ENCODE measurements around the gene DNAL4. TPM values are rescaled to one million over a fixed set of nuclear protein-coding genes. Genes with fewer than 3 reads are reported as not detected.

DNAL4 gene
- total RNA-seq, 1 donor: 17.0 TPM

GRCh38 chr22:38731703-38732161 is 62.2 kb downstream of the DNAL4 start:
- TF ChIP-seq, protein P1, sequence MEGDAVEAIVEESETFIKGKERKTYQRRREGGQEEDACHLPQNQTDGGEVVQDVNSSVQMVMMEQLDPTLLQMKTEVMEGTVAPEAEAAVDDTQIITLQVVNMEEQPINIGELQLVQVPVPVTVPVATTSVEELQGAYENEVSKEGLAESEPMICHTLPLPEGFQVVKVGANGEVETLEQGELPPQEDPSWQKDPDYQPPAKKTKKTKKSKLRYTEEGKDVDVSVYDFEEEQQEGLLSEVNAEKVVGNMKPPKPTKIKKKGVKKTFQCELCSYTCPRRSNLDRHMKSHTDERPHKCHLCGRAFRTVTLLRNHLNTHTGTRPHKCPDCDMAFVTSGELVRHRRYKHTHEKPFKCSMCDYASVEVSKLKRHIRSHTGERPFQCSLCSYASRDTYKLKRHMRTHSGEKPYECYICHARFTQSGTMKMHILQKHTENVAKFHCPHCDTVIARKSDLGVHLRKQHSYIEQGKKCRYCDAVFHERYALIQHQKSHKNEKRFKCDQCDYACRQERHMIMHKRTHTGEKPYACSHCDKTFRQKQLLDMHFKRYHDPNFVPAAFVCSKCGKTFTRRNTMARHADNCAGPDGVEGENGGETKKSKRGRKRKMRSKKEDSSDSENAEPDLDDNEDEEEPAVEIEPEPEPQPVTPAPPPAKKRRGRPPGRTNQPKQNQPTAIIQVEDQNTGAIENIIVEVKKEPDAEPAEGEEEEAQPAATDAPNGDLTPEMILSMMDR (IDR thresholded peaks at IDR 0.05; ENCODE audit: extremely low read depth, low read depth, low read length): no peak
- peaks cover 3% of the 10 kb centered on the region for H4K20me1 ChIP-seq (ENCODE audit: insufficient read depth, low read length)
- H3K4me1 ChIP-seq (ENCODE audit: insufficient read depth, low read length): no peaks in the 10 kb centered on the region
- no peak overlapping the region for H3K4me2 ChIP-seq (ENCODE audit: insufficient read depth, low read length)
- H2AFZ ChIP-seq (ENCODE audit: low read length): no peak overlapping the region
- H3K9me3 ChIP-seq (ENCODE audit: low read depth, low read length): no peaks in the 10 kb centered on the region
- H3K79me2 ChIP-seq (ENCODE audit: insufficient read depth, low read length): no peaks in the 10 kb centered on the region
- no peak for DNase-seq (ENCODE audit: insufficient read length, low spot score, missing footprints)
- no peaks in the 10 kb centered on the region for H3K27me3 ChIP-seq (ENCODE audit: insufficient read depth, low read length)
- no peak overlapping the region for H3K27ac ChIP-seq (ENCODE audit: low read depth, low read length)
- no peak overlapping the region for H3K4me3 ChIP-seq (ENCODE audit: insufficient read depth, low read length)
- H3K36me3 ChIP-seq (ENCODE audit: insufficient read depth, low read length): peaks cover 77% of the 10 kb centered on the region

GRCh38 chr22:38730411-38730871 is 63.5 kb downstream of the DNAL4 start:
- Histone ChIP-seq H3K4me2 (ENCODE audit: insufficient read depth, low read length) (no peak overlapping the region), H3K4me1 (ENCODE audit: insufficient read depth, low read length) (no peaks in the 10 kb centered on the region), H3K9me3 (ENCODE audit: low read depth, low read length) (no peaks in the 10 kb centered on the region), H3K4me3 (ENCODE audit: insufficient read depth, low read length) (no peak overlapping the region), H4K20me1 (ENCODE audit: insufficient read depth, low read length) (peaks cover 4% of the 10 kb centered on the region), H3K27ac (ENCODE audit: low read depth, low read length) (no peak overlapping the region), H3K36me3 (ENCODE audit: insufficient read depth, low read length) (peaks cover 79% of the 10 kb centered on the region), H2AFZ (ENCODE audit: low read length) (no peak overlapping the region), H3K79me2 (ENCODE audit: insufficient read depth, low read length) (no peaks in the 10 kb centered on the region), H3K27me3 (ENCODE audit: insufficient read depth, low read length) (no peaks in the 10 kb centered on the region)
- DNase-seq (ENCODE audit: insufficient read length, low spot score, missing footprints): no peak
- TF ChIP-seq, protein P1 (IDR thresholded peaks at IDR 0.05; ENCODE audit: extremely low read depth, low read depth, low read length): no peak

- H3K4me1 ChIP-seq (ENCODE audit: insufficient read depth, low read length): no peaks in the 10 kb centered on the region
- H3K27ac ChIP-seq (ENCODE audit: low read depth, low read length): no peak overlapping the region
- H3K9me3 ChIP-seq (ENCODE audit: low read depth, low read length): no peaks in the 10 kb centered on the region
- no peak overlapping the region for H2AFZ ChIP-seq (ENCODE audit: low read length)
- TF ChIP-seq, protein P1 (IDR thresholded peaks at IDR 0.05; ENCODE audit: extremely low read depth, low read depth, low read length): no peak
- no peaks in the 10 kb centered on the region for H3K27me3 ChIP-seq (ENCODE audit: insufficient read depth, low read length)
- H4K20me1 ChIP-seq (ENCODE audit: insufficient read depth, low read length): peaks cover 8% of the 10 kb centered on the region
- H3K36me3 ChIP-seq (ENCODE audit: insufficient read depth, low read length): peaks cover 81% of the 10 kb centered on the region
- no peaks in the 10 kb centered on the region for H3K79me2 ChIP-seq (ENCODE audit: insufficient read depth, low read length)
- DNase-seq (ENCODE audit: insufficient read length, low spot score, missing footprints): peak; percentile 54
- no peak overlapping the region for H3K4me3 ChIP-seq (ENCODE audit: insufficient read depth, low read length)
- no peak overlapping the region for H3K4me2 ChIP-seq (ENCODE audit: insufficient read depth, low read length)
Measured at GRCh38 chr22:38729946-38730345, 64.0 kb downstream of the DNAL4 start.

GRCh38 chr22:38728871-38729796 is 64.8 kb downstream of the DNAL4 start:
- no peaks in the 10 kb centered on the region for H3K4me1 ChIP-seq (ENCODE audit: insufficient read depth, low read length)
- H2AFZ ChIP-seq (ENCODE audit: low read length): no peak overlapping the region
- H3K27me3 ChIP-seq (ENCODE audit: insufficient read depth, low read length): no peaks in the 10 kb centered on the region
- DNase-seq (ENCODE audit: insufficient read length, low spot score, missing footprints): peak; percentile 78
- H3K9me3 ChIP-seq (ENCODE audit: low read depth, low read length): no peaks in the 10 kb centered on the region
- no peak overlapping the region for H3K4me2 ChIP-seq (ENCODE audit: insufficient read depth, low read length)
- no peak overlapping the region for H3K4me3 ChIP-seq (ENCODE audit: insufficient read depth, low read length)
- no peaks in the 10 kb centered on the region for H3K79me2 ChIP-seq (ENCODE audit: insufficient read depth, low read length)
- H4K20me1 ChIP-seq (ENCODE audit: insufficient read depth, low read length): peaks cover 16% of the 10 kb centered on the region
- peaks cover 86% of the 10 kb centered on the region for H3K36me3 ChIP-seq (ENCODE audit: insufficient read depth, low read length)
- no peak overlapping the region for H3K27ac ChIP-seq (ENCODE audit: low read depth, low read length)
- TF ChIP-seq, protein P1 (IDR thresholded peaks at IDR 0.05; ENCODE audit: extremely low read depth, low read depth, low read length): no peak
